NCI-H510A (cell line): Measurements from ENCODE around the gene CLEC4G.

Experiments
- DNase-seq: peaks from one replicate; lab custom pipeline; 2025; lab: John Stamatoyannopoulos, UW

CLEC4G gene

GRCh38 chr19:7729211-7729610 lies 2.7 kb downstream of the CLEC4G start:
- DNase-seq = no peak

- no peak for DNase-seq
These were observed 6.1 kb downstream of the CLEC4G start for GRCh38 chr19:7725791-7726190.

DNA sequence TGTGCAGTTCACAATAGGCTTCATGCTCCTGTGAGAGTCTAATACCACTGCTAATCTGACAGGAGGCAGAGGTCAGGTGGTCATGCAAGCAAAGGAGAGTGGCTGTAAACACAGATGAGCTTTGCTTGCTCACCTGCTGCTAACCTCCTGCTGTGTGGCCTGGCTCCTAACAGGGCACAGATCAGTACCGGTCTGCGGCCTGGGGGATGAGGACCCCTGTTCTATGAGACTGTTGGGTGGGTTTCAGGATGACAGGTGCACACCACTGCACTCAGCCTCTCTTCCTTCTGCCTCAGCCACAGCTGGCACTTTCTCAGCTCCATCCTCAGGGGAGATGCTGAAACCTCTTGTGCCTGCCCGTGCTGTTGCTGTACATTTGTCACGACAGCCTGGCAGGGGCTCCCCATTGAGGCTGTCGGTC lies 9.7 kb downstream of the CLEC4G start:
- DNase-seq = no peak

- DNase-seq = no peak
These were observed 11.6 kb downstream of the CLEC4G start for GRCh38 chr19:7720351-7720750.

DNA sequence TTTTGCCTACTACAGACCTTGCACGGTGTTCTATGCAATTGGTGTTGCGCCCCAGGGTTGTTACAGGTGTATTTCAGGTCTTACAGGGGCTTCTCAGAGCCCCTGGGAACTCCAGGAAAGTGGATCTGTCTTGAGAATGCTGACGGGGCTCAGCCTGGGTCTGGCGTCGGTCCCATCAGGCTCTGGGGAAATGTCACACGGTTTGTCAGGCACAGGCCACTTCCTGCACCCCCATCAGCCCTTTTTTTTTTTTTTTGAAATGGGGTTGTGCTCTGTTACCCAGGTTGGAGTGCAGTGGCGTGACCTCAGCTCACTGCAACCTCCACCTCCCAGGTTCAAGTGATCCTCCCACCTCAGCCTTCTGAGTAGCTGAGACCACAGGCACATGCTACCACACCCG lies 13.2 kb downstream of the CLEC4G start:
- DNase-seq = no peak

DNA sequence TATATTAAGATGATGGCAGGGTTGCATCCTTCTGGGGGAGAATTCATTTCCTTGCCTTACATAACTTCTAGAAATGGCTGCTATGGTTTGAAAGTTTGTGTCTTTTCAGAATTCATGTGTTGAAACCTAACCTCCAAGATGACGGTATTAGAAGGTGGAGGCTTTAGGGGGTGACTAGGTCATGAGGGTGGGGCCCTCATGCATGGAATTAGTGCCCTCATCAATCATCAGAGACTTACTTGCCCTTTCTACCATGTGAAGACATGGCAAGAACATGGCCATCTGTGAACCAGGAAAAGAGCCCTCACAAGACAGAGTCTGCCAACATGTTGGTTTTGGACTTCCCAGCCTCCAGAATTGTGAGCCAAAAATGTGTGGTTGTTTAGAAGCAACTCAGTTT lies 15.1 kb downstream of the CLEC4G start:
- DNase-seq = no peak

DNA sequence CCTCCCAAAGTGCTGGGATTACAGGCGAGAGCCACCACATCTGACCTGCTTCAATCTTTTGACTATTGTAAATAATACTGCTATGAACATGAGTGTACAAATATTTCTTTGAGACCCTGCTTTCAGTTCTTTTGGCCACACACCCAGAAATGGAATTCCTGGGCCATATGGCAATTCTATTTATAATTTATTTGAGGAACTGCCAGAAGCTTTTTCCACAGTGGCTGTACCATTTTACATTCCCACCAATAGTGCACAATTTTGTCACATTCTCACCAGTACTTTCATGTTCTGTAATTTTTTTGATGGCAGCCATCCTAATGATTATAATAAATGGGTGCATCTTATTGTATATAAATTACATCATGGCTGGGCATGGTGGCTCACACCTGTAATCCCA lies 16.2 kb downstream of the CLEC4G start:
- DNase-seq = no peak

DNA sequence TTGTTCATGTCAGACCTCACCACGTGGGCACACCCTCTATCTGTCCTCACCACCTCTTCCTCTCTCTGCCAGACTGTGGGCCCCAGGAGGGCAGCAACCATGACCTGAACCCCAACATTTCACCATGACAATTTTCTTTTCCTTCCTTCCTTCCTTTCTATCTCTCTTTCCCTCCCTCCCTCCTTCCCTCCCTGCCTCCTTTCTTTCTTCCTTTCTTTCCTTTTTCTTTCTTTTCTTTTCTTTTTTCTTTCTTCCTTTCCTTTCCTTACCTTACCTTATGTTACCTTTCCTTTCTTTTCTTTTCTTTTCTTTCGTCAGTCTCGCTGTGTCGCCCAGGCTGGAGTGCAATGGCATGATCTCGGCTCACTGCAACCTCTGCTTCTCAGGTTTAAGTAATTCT lies 21.3 kb downstream of the CLEC4G start:
- DNase-seq = no peak

DNA sequence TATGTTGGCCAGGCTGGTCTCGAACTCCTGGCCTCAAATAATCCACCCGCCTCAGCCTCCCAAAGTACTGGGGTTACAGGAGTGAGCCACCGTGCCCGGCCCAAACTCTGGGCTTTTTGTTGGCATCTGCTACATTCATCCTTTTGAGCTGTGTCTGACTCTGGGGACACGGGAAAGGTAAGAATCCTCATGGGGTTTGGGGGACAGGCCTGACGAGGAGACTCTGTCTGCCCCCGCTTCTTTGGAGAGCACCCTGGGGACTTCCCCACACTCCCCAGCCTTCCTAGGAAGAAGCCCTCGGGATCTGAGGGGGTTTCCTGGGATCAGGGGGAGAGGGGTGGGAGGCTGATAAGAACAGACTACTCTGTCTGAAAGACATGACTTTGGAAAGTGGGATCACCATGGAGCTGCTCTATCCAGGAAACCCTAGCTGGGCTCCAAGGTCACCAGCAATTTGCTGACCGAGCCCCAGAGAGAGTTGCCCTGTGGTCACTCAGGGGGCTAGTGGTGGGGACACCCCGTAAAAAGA lies 21.9 kb downstream of the CLEC4G start:
- no peak for DNase-seq

GRCh38 chr19:7706955-7707456 lies 24.9 kb downstream of the CLEC4G start:
- no peak for DNase-seq

GRCh38 chr19:7706188-7706954 lies 25.5 kb downstream of the CLEC4G start:
- DNase-seq = no peak

DNA sequence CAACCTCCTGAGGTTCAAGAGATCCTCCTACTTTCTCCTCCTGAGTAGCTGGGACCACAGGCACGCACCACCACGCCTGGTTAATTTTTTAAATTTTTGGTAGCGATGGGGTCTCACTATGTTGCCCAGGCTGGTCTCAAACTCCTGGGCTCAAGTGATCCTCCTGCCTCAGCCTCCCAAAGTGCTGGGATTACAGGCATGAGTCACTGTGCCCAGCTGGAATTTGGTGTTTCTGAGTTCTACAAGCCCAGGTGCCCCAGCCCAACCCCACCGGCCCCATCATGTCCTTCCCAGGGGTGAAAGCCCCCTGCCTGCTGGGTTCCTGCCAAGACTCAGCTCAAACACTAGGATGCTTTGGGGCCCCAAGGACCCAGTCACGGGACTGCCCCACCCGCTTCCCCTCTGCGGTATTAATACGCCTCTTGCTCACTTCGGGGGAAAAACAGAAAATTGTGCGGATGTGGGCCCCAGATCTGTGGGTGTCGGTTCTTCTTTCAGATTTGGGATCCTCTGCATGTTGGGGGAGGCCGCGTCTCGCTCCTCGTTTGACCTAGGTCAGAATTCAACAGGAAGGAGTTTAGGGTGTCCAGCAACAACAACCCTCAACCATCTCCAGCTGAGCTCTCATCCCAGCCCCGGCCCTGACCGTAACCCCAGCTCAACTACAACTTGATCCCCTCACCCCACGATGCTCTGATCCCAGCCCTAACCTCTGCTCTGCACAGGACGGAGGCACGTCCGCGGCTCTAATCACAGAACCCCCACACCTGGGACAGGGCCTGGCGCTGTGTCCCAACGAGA lies 26.3 kb downstream of the CLEC4G start:
- DNase-seq = no peak

- DNase-seq = no peak
These were observed 27.4 kb downstream of the CLEC4G start for GRCh38 chr19:7704280-7705060.

DNA sequence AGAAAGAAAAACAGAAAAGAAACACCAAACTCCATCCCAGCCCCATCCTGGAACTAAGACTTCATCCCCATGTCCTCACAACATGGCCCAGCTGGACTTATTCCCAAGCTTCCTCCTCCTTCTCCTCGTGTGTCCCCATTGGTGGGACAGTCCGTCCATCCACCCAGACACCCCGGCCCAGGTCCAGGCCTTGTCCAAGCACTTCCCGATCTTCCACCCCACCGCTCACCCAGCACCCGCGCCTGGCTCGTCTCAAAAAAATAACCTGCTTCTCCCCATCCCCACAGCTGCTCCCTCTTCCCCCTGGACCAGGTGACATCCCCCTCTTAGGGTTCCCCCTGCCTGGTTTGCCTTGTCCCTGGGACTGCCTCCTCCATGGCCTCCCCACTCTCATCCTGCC lies 28.6 kb downstream of the CLEC4G start:
- DNase-seq = no peak

- no peak for DNase-seq
These were observed 30.1 kb downstream of the CLEC4G start, which contains the start of gene FCER2 for GRCh38 chr19:7701654-7702457. TSS of gene FCER2 (minus strand) at chr19:7702131. CDS start at chr19:7699760, 2,371 bp downstream.

DNA sequence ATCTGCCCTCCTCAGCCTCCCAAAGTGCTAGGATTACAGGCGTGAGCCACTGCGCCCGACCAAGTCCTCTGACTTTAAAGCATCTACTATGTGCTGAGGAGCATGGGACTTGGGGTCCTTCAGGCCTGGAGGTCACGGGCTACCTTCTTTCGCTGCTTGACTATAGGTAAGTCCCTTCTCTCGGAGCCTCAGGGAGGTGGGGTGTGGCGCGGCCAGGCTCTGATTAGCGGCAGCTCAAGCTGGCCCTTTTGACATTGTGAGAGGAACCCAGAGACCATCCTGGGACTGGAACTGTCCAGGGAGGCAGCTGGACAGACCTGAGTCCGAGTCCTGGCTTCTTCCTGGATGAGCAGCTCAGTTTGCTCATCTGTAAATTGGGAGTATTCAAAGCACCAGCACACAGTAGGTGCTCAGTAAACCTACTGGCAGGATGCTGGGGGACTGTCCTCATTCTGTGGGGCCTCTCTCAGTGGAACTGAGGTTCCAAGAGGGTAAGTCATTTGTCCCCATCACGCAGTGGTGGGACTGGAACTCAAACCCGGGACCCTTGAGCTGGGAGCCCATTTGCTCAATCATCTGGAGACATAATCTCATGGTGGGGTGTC lies 30.8 kb downstream of the CLEC4G start:
- no peak for DNase-seq

GRCh38 chr19:7699417-7700401 lies 32.2 kb downstream of the CLEC4G start:
- DNase-seq = no peak

- DNase-seq = no peak
These were observed 32.9 kb downstream of the CLEC4G start for GRCh38 chr19:7699003-7699402.

GRCh38 chr19:7698583-7698982 lies 33.3 kb downstream of the CLEC4G start:
- DNase-seq = no peak
